ENCODE measurements around the gene OVCA2. TPM values are rescaled to one million over a fixed set of nuclear protein-coding genes. Genes with fewer than 3 reads are reported as not detected.

Gene OVCA2
- total RNA-seq, 5 donors from 2014 or later (not counting 1 experiment from before 2014, with no cell fraction given): 31.0 to 36.8 (median 31.8) TPM

- H3K9me3 Mint-ChIP-seq: no peaks in the 10 kb centered on the region
- Histone ChIP-seq H3K36me3 (ENCODE audit: control insufficient read depth in 2 of 2, extremely low read depth in 1 of 2, insufficient read depth in 1 of 2, low read length in 1 of 2) (peaks cover 13 to 33% of the 10 kb centered on the region in 2 donors), H3K27me3 (replicated peaks in 1 of 2; ENCODE audit: control insufficient read depth in 2 of 2, extremely low read depth in 1 of 2, insufficient read depth in 2 of 2, low read length in 1 of 2) (no peaks in the 10 kb centered on the region), H3K4me1 (ENCODE audit: control insufficient read depth in 1 of 2, extremely low read depth in 1 of 2, insufficient read depth in 2 of 2, low read length in 2 of 2) (peaks cover 9 to 20% of the 10 kb centered on the region in 2 experiments), H3K4me3 (ENCODE audit: control insufficient read depth in 1 of 2, extremely low read depth in 1 of 2, low read length in 1 of 2) (peak overlapping the region; percentile 69 to 84), H3K27ac (ENCODE audit: low read length) (peak overlapping the region; percentile 80), H3K9me3 (no peaks in the 10 kb centered on the region)
- ChIA-PET CTCF (interaction anchor here in 1 of 2 donors (0.5 kb wide), 1 partner anchor 154 kb away, joined by 3 read pairs; no protein-coding TSS in a partner anchor), POLR2A (no interaction called here)
- no peaks in the 10 kb centered on the region for H3K27me3 Mint-ChIP-seq
- H3K36me3 Mint-ChIP-seq: peaks cover 14% of the 10 kb centered on the region
- ATAC-seq (replicated peaks in 1 of 4) (no peak), DNase-seq (peak in 1 of 35 experiments; percentile 34)
- H3K27ac Mint-ChIP-seq: peak overlapping the region; percentile 89
- H3K4me1 Mint-ChIP-seq: peaks cover 17 to 26% (median 22%) of the 10 kb centered on the region in 3 donors
- 38% methylated on average over 13 of the region's 17 CpGs for WGBS (ENCODE audit: insufficient coverage)
- H3K4me3 Mint-ChIP-seq: peak overlapping the region; percentile 82 to 95 (median 88)
These were observed 597 bp downstream of the OVCA2 start for GRCh38 chr17:2042390-2042847.

DNA sequence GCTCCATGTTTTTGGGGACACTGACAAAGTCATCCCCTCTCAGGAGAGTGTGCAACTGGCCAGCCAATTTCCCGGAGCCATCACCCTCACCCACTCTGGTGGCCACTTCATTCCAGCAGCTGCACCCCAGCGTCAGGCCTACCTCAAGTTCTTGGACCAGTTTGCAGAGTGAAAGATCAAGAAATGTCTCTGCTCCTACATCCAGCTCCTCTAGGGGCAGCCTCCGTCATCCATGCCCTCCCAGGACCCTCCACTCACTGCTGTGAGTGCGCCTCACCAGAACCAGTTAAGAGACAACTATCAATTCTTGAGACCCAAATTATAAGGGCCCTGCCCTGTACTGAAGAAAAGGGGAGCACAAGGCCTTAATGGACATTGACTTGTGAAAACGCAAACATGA, 1.1 kb downstream of the OVCA2 start:
- H3K4me1 ChIP-seq (ENCODE audit: control insufficient read depth in 1 of 2, extremely low read depth in 1 of 2, insufficient read depth in 2 of 2, low read length in 2 of 2): peaks cover 9 to 20% of the 10 kb centered on the region in 2 experiments
- H3K27me3 Mint-ChIP-seq: no peaks in the 10 kb centered on the region
- H3K9me3 ChIP-seq: no peaks in the 10 kb centered on the region
- ATAC-seq (replicated peaks in 1 of 4): no peak
- peak overlapping the region; percentile 89 for H3K27ac Mint-ChIP-seq
- POLR2A ChIA-PET: no interaction called here
- peak overlapping the region in 1 of 2 donors; percentile 84 for H3K4me3 ChIP-seq (ENCODE audit: control insufficient read depth in 1 of 2, extremely low read depth in 1 of 2, low read length in 1 of 2)
- WGBS (ENCODE audit: insufficient coverage): 94% methylated on average over 4 of the region's 5 CpGs
- H3K27ac ChIP-seq (ENCODE audit: low read length): peak overlapping the region; percentile 80
- CTCF ChIA-PET: no interaction called here
- H3K9me3 Mint-ChIP-seq: no peaks in the 10 kb centered on the region
- H3K4me1 Mint-ChIP-seq: peaks cover 19 to 26% (median 22%) of the 10 kb centered on the region in 3 donors
- H3K36me3 Mint-ChIP-seq: peaks cover 10% of the 10 kb centered on the region
- H3K36me3 ChIP-seq (ENCODE audit: control insufficient read depth in 2 of 2, extremely low read depth in 1 of 2, insufficient read depth in 1 of 2, low read length in 1 of 2): peaks cover 9 to 29% of the 10 kb centered on the region in 2 donors
- H3K27me3 ChIP-seq (replicated peaks in 1 of 2; ENCODE audit: control insufficient read depth in 2 of 2, extremely low read depth in 1 of 2, insufficient read depth in 2 of 2, low read length in 1 of 2): peaks cover 0 to 5% of the 10 kb centered on the region in 2 experiments
- DNase-seq: no peak
- peak overlapping the region; percentile 82 to 95 (median 88) for H3K4me3 Mint-ChIP-seq

- no peak overlapping the region for H3K27ac Mint-ChIP-seq
- CTCF ChIA-PET: no interaction called here
These were observed 2.0 kb downstream of the OVCA2 start for GRCh38 chr17:2043785-2044184.

GRCh38 chr17:2044263-2044894, 2.6 kb downstream of the OVCA2 start:
- peaks cover 0 to 19% of the 10 kb centered on the region in 2 experiments for H3K27me3 ChIP-seq (replicated peaks in 1 of 2; ENCODE audit: control insufficient read depth in 2 of 2, extremely low read depth in 1 of 2, insufficient read depth in 2 of 2, low read length in 1 of 2)
- no peak for DNase-seq
- H3K4me1 ChIP-seq (ENCODE audit: control insufficient read depth in 1 of 2, extremely low read depth in 1 of 2, insufficient read depth in 2 of 2, low read length in 2 of 2): peaks cover 21 to 33% of the 10 kb centered on the region in 2 experiments
- ChIA-PET CTCF (interaction anchor here in 1 of 2 donors (0.6 kb wide), 2 partner anchors 235 to 776 kb away, joined by 3 to 4 read pairs; no protein-coding TSS in a partner anchor), POLR2A (interaction anchor here in 1 of 2 donors (0.7 kb wide), 1 partner anchor 398 kb away, joined by 14 read pairs; no protein-coding TSS in a partner anchor)
- no peak for ATAC-seq (replicated peaks in 1 of 4)
- H3K4me1 Mint-ChIP-seq: peaks cover 22 to 36% (median 32%) of the 10 kb centered on the region in 3 donors
- no peaks in the 10 kb centered on the region for H3K27me3 Mint-ChIP-seq
- no peak overlapping the region for H3K27ac ChIP-seq (ENCODE audit: low read length)
- H3K4me3 Mint-ChIP-seq: no peak overlapping the region
- H3K4me3 ChIP-seq (ENCODE audit: control insufficient read depth in 1 of 2, extremely low read depth in 1 of 2, low read length in 1 of 2): no peak overlapping the region
- WGBS (ENCODE audit: insufficient coverage): 100% methylated on average over 3 of the region's 5 CpGs
- no peaks in the 10 kb centered on the region for H3K9me3 ChIP-seq
- H3K27ac Mint-ChIP-seq: peak overlapping the region in 1 of 2 donors; percentile 31
- no peaks in the 10 kb centered on the region for H3K9me3 Mint-ChIP-seq
- H3K36me3 ChIP-seq (ENCODE audit: control insufficient read depth in 2 of 2, extremely low read depth in 1 of 2, insufficient read depth in 1 of 2, low read length in 1 of 2): peaks cover 6 to 23% of the 10 kb centered on the region in 2 donors
- H3K36me3 Mint-ChIP-seq: peaks cover 10% of the 10 kb centered on the region

More at GRCh38 chr17:2043785-2044184, 2.0 kb downstream of the OVCA2 start:
- H3K4me1 ChIP-seq (ENCODE audit: control insufficient read depth in 1 of 2, extremely low read depth in 1 of 2, insufficient read depth in 2 of 2, low read length in 2 of 2): peaks cover 15 to 27% of the 10 kb centered on the region in 2 experiments
- peaks cover 6 to 24% of the 10 kb centered on the region in 2 donors for H3K36me3 ChIP-seq (ENCODE audit: control insufficient read depth in 2 of 2, extremely low read depth in 1 of 2, insufficient read depth in 1 of 2, low read length in 1 of 2)
- H3K9me3 ChIP-seq: no peaks in the 10 kb centered on the region
- DNase-seq (no peak), ATAC-seq (replicated peaks in 1 of 4) (no peak)
- no peak overlapping the region for H3K27ac ChIP-seq (ENCODE audit: low read length)
- peaks cover 0 to 13% of the 10 kb centered on the region in 2 experiments for H3K27me3 ChIP-seq (replicated peaks in 1 of 2; ENCODE audit: control insufficient read depth in 2 of 2, extremely low read depth in 1 of 2, insufficient read depth in 2 of 2, low read length in 1 of 2)
- Mint-ChIP-seq H3K9me3 (no peaks in the 10 kb centered on the region), H3K4me1 (peaks cover 22 to 30% (median 26%) of the 10 kb centered on the region in 3 donors), H3K27me3 (no peaks in the 10 kb centered on the region), H3K36me3 (peaks cover 10% of the 10 kb centered on the region), H3K4me3 (peak overlapping the region; percentile 82 to 95 (median 88))
- POLR2A ChIA-PET: interaction anchor here in 1 of 2 donors (0.7 kb wide), 1 partner anchor 210 kb away, joined by 3 read pairs; no protein-coding TSS in a partner anchor
- WGBS (ENCODE audit: insufficient coverage): 100% methylated on average over 3 of the region's 6 CpGs
- no peak overlapping the region for H3K4me3 ChIP-seq (ENCODE audit: control insufficient read depth in 1 of 2, extremely low read depth in 1 of 2, low read length in 1 of 2)

DNA sequence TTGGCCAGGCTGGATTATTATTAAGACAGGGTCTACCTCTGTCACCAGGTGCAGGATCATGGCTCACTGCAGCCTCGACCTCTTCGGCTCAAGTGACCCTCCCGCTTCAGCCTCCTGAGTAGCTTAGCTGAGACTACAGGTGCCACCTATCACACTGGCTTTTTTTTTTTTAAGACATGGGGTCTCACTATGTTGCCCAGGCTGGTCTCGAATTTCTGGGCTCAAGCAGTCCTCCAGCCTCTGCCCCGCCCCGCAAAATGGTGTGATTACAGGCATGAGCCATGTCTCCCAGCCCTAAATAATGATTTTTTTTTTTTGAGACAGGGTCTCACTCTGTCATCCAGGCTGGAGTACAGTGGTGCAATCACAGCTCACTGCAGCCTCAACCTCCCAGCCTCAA, 5.8 kb downstream of the OVCA2 start:
- Mint-ChIP-seq H3K9me3 (no peaks in the 10 kb centered on the region), H3K27me3 (no peaks in the 10 kb centered on the region), H3K27ac (no peak overlapping the region), H3K4me1 (peaks cover 24 to 31% (median 29%) of the 10 kb centered on the region in 3 donors), H3K36me3 (peaks cover 10% of the 10 kb centered on the region), H3K4me3 (no peak overlapping the region)
- peaks cover 0 to 33% of the 10 kb centered on the region in 2 experiments for H3K27me3 ChIP-seq (replicated peaks in 1 of 2; ENCODE audit: control insufficient read depth in 2 of 2, extremely low read depth in 1 of 2, insufficient read depth in 2 of 2, low read length in 1 of 2)
- CTCF ChIA-PET: no interaction called here
- whole genome bisulfite sequencing (ENCODE audit: insufficient coverage): 96% methylated on average over 6 of the region's 6 CpGs
- H3K4me3 ChIP-seq (ENCODE audit: control insufficient read depth in 1 of 2, extremely low read depth in 1 of 2, low read length in 1 of 2): no peak overlapping the region
- ATAC-seq (replicated peaks in 1 of 4) (no peak), DNase-seq (no peak)
- H3K9me3 ChIP-seq: no peaks in the 10 kb centered on the region
- peaks cover 0 to 12% of the 10 kb centered on the region in 2 donors for H3K36me3 ChIP-seq (ENCODE audit: control insufficient read depth in 2 of 2, extremely low read depth in 1 of 2, insufficient read depth in 1 of 2, low read length in 1 of 2)
- peaks cover 19 to 39% of the 10 kb centered on the region in 2 experiments for H3K4me1 ChIP-seq (ENCODE audit: control insufficient read depth in 1 of 2, extremely low read depth in 1 of 2, insufficient read depth in 2 of 2, low read length in 2 of 2)
- POLR2A ChIA-PET: interaction anchor here in 1 of 2 donors (0.6 kb wide), 1 partner anchor 129 kb away, joined by 3 read pairs; no protein-coding TSS in a partner anchor
- no peak overlapping the region for H3K27ac ChIP-seq (ENCODE audit: low read length)

- DNase-seq: no peak
- H3K36me3 Mint-ChIP-seq: no peaks in the 10 kb centered on the region
- H3K4me1 ChIP-seq (ENCODE audit: control insufficient read depth in 1 of 2, extremely low read depth in 1 of 2, insufficient read depth in 2 of 2, low read length in 2 of 2): peaks cover 18 to 44% of the 10 kb centered on the region in 2 experiments
- CTCF ChIA-PET: no interaction called here
- H3K4me3 Mint-ChIP-seq: peak overlapping the region; percentile 60 to 68 (median 67)
- H3K36me3 ChIP-seq (ENCODE audit: control insufficient read depth in 2 of 2, extremely low read depth in 1 of 2, insufficient read depth in 1 of 2, low read length in 1 of 2): peaks cover 0 to 1% of the 10 kb centered on the region in 2 donors
- no peaks in the 10 kb centered on the region for H3K27me3 Mint-ChIP-seq
- H3K9me3 ChIP-seq: no peaks in the 10 kb centered on the region
- H3K27ac Mint-ChIP-seq: no peak overlapping the region
- no peaks in the 10 kb centered on the region for H3K9me3 Mint-ChIP-seq
- ATAC-seq (replicated peaks in 1 of 4): no peak
- POLR2A ChIA-PET: no interaction called here
- WGBS (ENCODE audit: insufficient coverage): no CpG with 5 or more reads among the region's 9 CpGs
- H3K27me3 ChIP-seq (replicated peaks in 1 of 2; ENCODE audit: control insufficient read depth in 2 of 2, extremely low read depth in 1 of 2, insufficient read depth in 2 of 2, low read length in 1 of 2): peaks cover 0 to 33% of the 10 kb centered on the region in 2 experiments
- peaks cover 21 to 27% (median 25%) of the 10 kb centered on the region in 3 donors for H3K4me1 Mint-ChIP-seq
- H3K27ac ChIP-seq (ENCODE audit: low read length): no peak overlapping the region
- no peak overlapping the region for H3K4me3 ChIP-seq (ENCODE audit: control insufficient read depth in 1 of 2, extremely low read depth in 1 of 2, low read length in 1 of 2)
These were observed 7.0 kb downstream of the OVCA2 start for GRCh38 chr17:2048805-2049204.

Data from T-cell (primary cell).